GM23248 (cell line): ENCODE results near the gene MYH7B.

Experiments
- EZH2 ChIP-seq: fragments of 200-600 bp; sonication (generic); IDR thresholded peaks from 2 replicates; pipeline ENCODE4 v1.6.1; 2018; ENCODE audit warnings: antibody characterized with exemption, mild to moderate bottlenecking; ENCODE audit not compliant: insufficient read depth, poor library complexity, severe bottlenecking
- EZH2phosphoT487 ChIP-seq: fragments of 200-600 bp; sonication (generic); IDR thresholded peaks from 2 replicates; pipeline ENCODE4 v1.6.1; 2018; ENCODE audit warnings: antibody characterized with exemption, moderate library complexity, mild to moderate bottlenecking, low read depth; ENCODE audit not compliant: insufficient read depth

DNA sequence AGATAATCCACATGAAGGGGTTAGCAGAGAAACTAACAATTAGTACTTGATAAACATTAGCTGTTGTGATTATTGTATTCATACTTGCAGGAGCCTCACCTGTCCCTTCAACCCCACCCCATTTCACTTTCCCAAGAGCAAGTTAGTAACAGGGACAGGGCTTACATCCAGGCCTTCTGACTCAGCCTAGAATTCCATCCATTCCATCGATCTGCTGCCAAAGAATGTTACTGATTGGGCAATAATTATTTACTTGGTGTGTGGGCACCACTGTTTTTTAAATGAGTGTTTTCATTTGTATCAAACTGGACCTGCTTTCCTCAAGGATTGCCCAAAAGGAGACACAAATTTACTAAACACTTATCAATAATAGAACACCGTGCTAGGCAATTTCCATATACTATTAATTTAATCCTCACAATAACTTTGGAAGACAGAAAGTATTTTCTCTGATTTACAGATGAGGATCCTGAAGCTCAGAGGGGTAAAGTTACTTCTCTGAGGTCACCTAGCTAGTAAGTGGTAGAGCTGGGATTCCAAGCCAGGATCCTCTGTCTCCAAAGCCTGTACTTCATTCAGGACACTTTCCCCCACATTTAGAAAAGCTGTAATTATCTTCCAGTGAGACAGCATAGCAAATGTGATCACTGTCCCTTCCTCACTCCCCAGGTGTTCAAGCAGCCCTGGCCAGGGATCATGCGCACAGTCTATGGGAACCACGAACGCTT lies 32.9 kb upstream of the MYH7B start:
- TF ChIP-seq EZH2 (no peak), EZH2phosphoT487 (no peak)
